Activated CD8-positive, alpha-beta memory T cell treated with anti-CD3 and anti-CD28 coated beads for 36 hours (primary cell): ENCODE data around the gene MAP3K14. TPM values are rescaled to one million over a fixed set of nuclear protein-coding genes. Genes with fewer than 3 reads are reported as not detected.

Experiments
- CTCF ChIA-PET: fragments of 350-600 bp; sonication (Branson Sonifier 250); formaldehyde crosslinking; loops from one replicate; lab custom pipeline; 2021; ENCODE audit warnings: antibody characterized with exemption; lab: Charles Lee
- POLR2A ChIA-PET: fragments of 350-600 bp; sonication (Branson Sonifier 250); formaldehyde crosslinking; loops from one replicate; lab custom pipeline; 2021; ENCODE audit warnings: antibody characterized with exemption; lab: Charles Lee
- total RNA-seq, 2 experiments: library from RNA; stranded (reverse); gene quantifications; one replicate each; pipeline ENCODE4 v1.2.3, GENCODE V29; 2021

The MAP3K14 gene
- total RNA-seq, 2 experiments from 2014 or later: 47.5 to 51.6 TPM

- POLR2A ChIA-PET: interaction anchor here (0.6 kb wide), 1 partner anchor 169 kb away, joined by 3 read pairs; no protein-coding TSS in a partner anchor
- CTCF ChIA-PET: interaction anchor here (0.7 to 22.6 kb wide), 4 partner anchors 10 to 109 kb away, joined by 3 to 366 read pairs (median 24); partner anchors contain the start of genes ACBD4 and FMNL1
Observed at GRCh38 chr17:45244725-45245656, 71.8 kb downstream of the MAP3K14 start.

- CTCF ChIA-PET: interaction anchor here (22.6 kb wide), 1 partner anchor 23 kb away, joined by 366 read pairs; the partner anchor contains the start of gene FMNL1
- POLR2A ChIA-PET: no interaction called here
Observed at GRCh38 chr17:45243750-45244149, 73.1 kb downstream of the MAP3K14 start.

- ChIA-PET CTCF (interaction anchor here (1.0 to 22.6 kb wide), 3 partner anchors 17 to 107 kb away, joined by 3 to 366 read pairs (median 7); partner anchors contain the start of genes ACBD4 and FMNL1), POLR2A (interaction anchor here (1.2 kb wide), 1 partner anchor 14 kb away, joined by 3 read pairs; no protein-coding TSS in a partner anchor)
Observed at GRCh38 chr17:45242029-45242414, 74.8 kb downstream of the MAP3K14 start.

GRCh38 chr17:45241328-45242028 is 75.3 kb downstream of the MAP3K14 start:
- CTCF ChIA-PET: interaction anchor here (1.0 to 22.6 kb wide), 3 partner anchors 18 to 106 kb away, joined by 3 to 366 read pairs (median 7); partner anchors contain the start of genes ACBD4 and FMNL1
- POLR2A ChIA-PET: interaction anchor here (1.2 kb wide), 1 partner anchor 13 kb away, joined by 3 read pairs; no protein-coding TSS in a partner anchor

- CTCF ChIA-PET: interaction anchor here (2.4 to 22.6 kb wide), 2 partner anchors 20 to 105 kb away, joined by 7 to 366 read pairs; partner anchors contain the start of genes ACBD4 and FMNL1
- POLR2A ChIA-PET: interaction anchor here (1.2 kb wide), 1 partner anchor 13 kb away, joined by 3 read pairs; no protein-coding TSS in a partner anchor
Observed at GRCh38 chr17:45240905-45241327, 75.9 kb downstream of the MAP3K14 start.

- ChIA-PET POLR2A (interaction anchor here (0.6 to 0.7 kb wide), 2 partner anchors 17 to 79 kb away, joined by 3 read pairs; no protein-coding TSS in a partner anchor), CTCF (interaction anchor here (1.0 to 22.6 kb wide), 2 partner anchors 17 to 103 kb away, joined by 3 to 366 read pairs; partner anchors contain the start of genes ACBD4 and FMNL1)
Observed at GRCh38 chr17:45238155-45238774, 78.6 kb downstream of the MAP3K14 start.

GRCh38 chr17:45237686-45238085 is 79.1 kb downstream of the MAP3K14 start:
- CTCF ChIA-PET: interaction anchor here (22.6 kb wide), 1 partner anchor 17 kb away, joined by 366 read pairs; the partner anchor contains the start of gene FMNL1
- POLR2A ChIA-PET: interaction anchor here (0.6 kb wide), 1 partner anchor 79 kb away, joined by 3 read pairs; no protein-coding TSS in a partner anchor

- POLR2A ChIA-PET: no interaction called here
Observed at GRCh38 chr17:45236282-45236606, 80.6 kb downstream of the MAP3K14 start.

GRCh38 chr17:45235416-45236281 is 81.2 kb downstream of the MAP3K14 start:
- ChIA-PET CTCF (interaction anchor here (0.5 to 22.6 kb wide), 24 partner anchors 12 to 183 kb away, joined by 3 to 366 read pairs (median 4); partner anchors contain the start of gene FMNL1), POLR2A (interaction anchor here (0.6 to 1.0 kb wide), 2 partner anchors 10 to 12 kb away, joined by 3 to 4 read pairs; no protein-coding TSS in a partner anchor)

More at GRCh38 chr17:45236282-45236606, 80.6 kb downstream of the MAP3K14 start:
- CTCF ChIA-PET: interaction anchor here (0.7 to 22.6 kb wide), 13 partner anchors 12 to 159 kb away, joined by 3 to 366 read pairs (median 5); partner anchors contain the start of gene FMNL1

GRCh38 chr17:45234641-45235415 is 82.0 kb downstream of the MAP3K14 start:
- ChIA-PET CTCF (interaction anchor here (0.5 to 22.6 kb wide), 20 partner anchors 13 to 390 kb away, joined by 3 to 366 read pairs (median 4); partner anchors contain the start of gene FMNL1), POLR2A (interaction anchor here (0.6 to 1.0 kb wide), 6 partner anchors 9 to 86 kb away, joined by 3 to 10 read pairs (median 6); no protein-coding TSS in a partner anchor)

- ChIA-PET POLR2A (no interaction called here), CTCF (interaction anchor here (4.0 to 22.6 kb wide), 2 partner anchors 13 to 14 kb away, joined by 44 to 366 read pairs; partner anchors contain the start of gene FMNL1)
Observed at GRCh38 chr17:45233423-45233924, 83.3 kb downstream of the MAP3K14 start.

- ChIA-PET CTCF (interaction anchor here (0.7 to 22.6 kb wide), 4 partner anchors 12 to 97 kb away, joined by 4 to 366 read pairs (median 25); partner anchors contain the start of gene FMNL1), POLR2A (interaction anchor here (0.6 to 1.4 kb wide), 2 partner anchors 10 to 18 kb away, joined by 3 to 9 read pairs; partner anchors contain the start of gene FMNL1)
Observed at GRCh38 chr17:45232514-45233422, 84.1 kb downstream of the MAP3K14 start.

GRCh38 chr17:45231481-45232116 is 85.2 kb downstream of the MAP3K14 start:
- ChIA-PET CTCF (interaction anchor here (0.7 to 22.6 kb wide), 6 partner anchors 11 to 156 kb away, joined by 3 to 366 read pairs (median 4); partner anchors contain the start of genes ACBD4, FMNL1 and HEXIM1), POLR2A (interaction anchor here (0.5 to 6.8 kb wide), 5 partner anchors 9 to 57 kb away, joined by 3 to 24 read pairs (median 5); partner anchors contain the start of gene FMNL1)
